Peyer's patch (tissue), 4 donors: ENCODE measurements around the gene UBAC2. TPM values are rescaled to one million over a fixed set of nuclear protein-coding genes. Genes with fewer than 3 reads are reported as not detected.

Experiments used
- DNase-seq, 3 donors: peaks; one replicate each; pipeline ENCODE4 v3.0.0-alpha.2; 2017 to 2019
- H3K27ac ChIP-seq, 4 donors: fragments of 200-600 bp; sonication (generic); one replicate each; pipeline ENCODE4 v1.5.1; 2016 to 2019
- H3K27me3 ChIP-seq, 2 donors: fragments of 200-600 bp; sonication (generic); one replicate each; pipeline ENCODE4 v1.5.1; 2019
- H3K36me3 ChIP-seq, 3 donors: fragments of 200-600 bp; sonication (generic); one replicate each; pipeline ENCODE4 v1.5.1; 2016 to 2019
- H3K4me1 ChIP-seq, 4 donors: fragments of 200-600 bp; sonication (generic); one replicate each; pipeline ENCODE4 v1.5.1; 2016 to 2019
- H3K4me3 ChIP-seq, 4 donors: fragments of 200-600 bp; sonication (generic); 1 replicate in 3 of 4; 2 replicates in 1 of 4; pipeline ENCODE4 v1.5.1; 2016 to 2019; ENCODE audit warnings: mild to moderate bottlenecking in 1 of 4
- H3K9me3 ChIP-seq, 4 donors: fragments of 200-600 bp; sonication (generic); one replicate each; pipeline ENCODE4 v1.5.1; 2016 to 2019; ENCODE audit warnings: mild to moderate bottlenecking in 1 of 4
- POLR2A ChIP-seq, 2 donors: fragments of 450-650 bp; IDR thresholded peaks; one replicate each; pipeline ENCODE4 v1.5.1; 2017; ENCODE audit warnings: antibody characterized with exemption in 2 of 2, mild to moderate bottlenecking in 2 of 2, moderate library complexity in 2 of 2
- total RNA-seq, 4 donors: library from RNA; depleted of rRNA; stranded (reverse); fragments of >200 nt; gene quantifications; one replicate each; pipeline ENCODE4 v1.1.0, GENCODE V29; 2016
- TF ChIP-seq, protein P1 (sequence below), 6 experiments: fragments of 450-650 bp in 4 of 6; fragments of 200-600 bp in 2 of 6; sonication (generic) in 1 of 6; IDR thresholded peaks; one replicate each; pipeline ENCODE4 v1.5.1; 2017 to 2019; ENCODE audit warnings: antibody characterized with exemption in 6 of 6, mild to moderate bottlenecking in 3 of 6, moderate library complexity in 1 of 6

Gene UBAC2
- total RNA-seq, 4 donors from 2014 or later = 38.8 to 67.8 (median 63.4) TPM

DNA sequence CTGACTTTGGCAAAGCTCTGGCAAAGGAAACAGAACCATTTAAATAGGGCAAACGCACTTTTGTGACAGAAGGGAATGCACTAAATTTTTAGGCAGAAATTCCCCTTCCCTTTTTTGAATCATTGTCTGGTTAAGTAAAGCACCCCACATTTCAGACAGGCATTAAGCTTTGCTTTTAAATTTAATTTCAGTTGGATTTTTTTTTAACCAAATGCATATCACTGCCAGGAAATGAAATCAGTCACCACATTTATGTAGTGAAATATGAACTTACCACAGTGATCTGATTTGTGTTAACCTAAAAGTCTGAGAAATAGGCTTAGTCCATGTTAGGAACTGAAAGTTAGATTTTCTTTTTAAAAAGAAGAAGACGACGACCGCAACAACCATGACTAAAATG, 95.7 kb downstream of the UBAC2 start:
- H3K27me3 ChIP-seq = no peaks in the 10 kb centered on the region
- H3K4me1 ChIP-seq = peaks cover 0 to 30% (median 11%) of the 10 kb centered on the region in 4 donors
- DNase-seq = no peak
- H3K9me3 ChIP-seq = no peaks in the 10 kb centered on the region
- no peaks in the 10 kb centered on the region for H3K36me3 ChIP-seq
- peak overlapping the region in 1 of 4 donors; percentile 85 for H3K27ac ChIP-seq
- H3K4me3 ChIP-seq = no peak overlapping the region
- TF ChIP-seq, protein P1, sequence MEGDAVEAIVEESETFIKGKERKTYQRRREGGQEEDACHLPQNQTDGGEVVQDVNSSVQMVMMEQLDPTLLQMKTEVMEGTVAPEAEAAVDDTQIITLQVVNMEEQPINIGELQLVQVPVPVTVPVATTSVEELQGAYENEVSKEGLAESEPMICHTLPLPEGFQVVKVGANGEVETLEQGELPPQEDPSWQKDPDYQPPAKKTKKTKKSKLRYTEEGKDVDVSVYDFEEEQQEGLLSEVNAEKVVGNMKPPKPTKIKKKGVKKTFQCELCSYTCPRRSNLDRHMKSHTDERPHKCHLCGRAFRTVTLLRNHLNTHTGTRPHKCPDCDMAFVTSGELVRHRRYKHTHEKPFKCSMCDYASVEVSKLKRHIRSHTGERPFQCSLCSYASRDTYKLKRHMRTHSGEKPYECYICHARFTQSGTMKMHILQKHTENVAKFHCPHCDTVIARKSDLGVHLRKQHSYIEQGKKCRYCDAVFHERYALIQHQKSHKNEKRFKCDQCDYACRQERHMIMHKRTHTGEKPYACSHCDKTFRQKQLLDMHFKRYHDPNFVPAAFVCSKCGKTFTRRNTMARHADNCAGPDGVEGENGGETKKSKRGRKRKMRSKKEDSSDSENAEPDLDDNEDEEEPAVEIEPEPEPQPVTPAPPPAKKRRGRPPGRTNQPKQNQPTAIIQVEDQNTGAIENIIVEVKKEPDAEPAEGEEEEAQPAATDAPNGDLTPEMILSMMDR (IDR thresholded peaks at IDR 0.05) = no peak
- no peak for TF ChIP-seq POLR2A (IDR thresholded peaks at IDR 0.05)

DNA sequence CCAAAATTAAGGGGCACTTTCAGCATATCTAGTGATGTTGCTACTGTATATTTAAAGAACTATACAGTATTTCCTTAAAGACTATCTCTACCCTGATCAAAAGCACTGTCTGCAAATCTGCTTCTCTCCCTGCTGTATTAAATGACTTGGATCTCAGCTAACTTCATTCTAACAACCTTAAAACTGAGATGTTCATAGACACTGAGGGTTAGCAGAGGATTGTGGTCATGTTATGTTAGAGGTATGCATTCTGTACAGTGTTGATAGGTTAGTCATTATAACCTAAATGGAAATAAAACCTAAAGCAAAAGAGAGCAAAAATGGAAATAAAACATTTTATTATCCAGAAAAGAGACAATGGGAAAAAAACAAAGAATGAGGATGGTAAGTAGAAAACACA, 96.7 kb downstream of the UBAC2 start:
- H3K4me3 ChIP-seq = no peak overlapping the region
- no peak for DNase-seq
- peaks cover 0 to 30% (median 11%) of the 10 kb centered on the region in 4 donors for H3K4me1 ChIP-seq
- no peak for TF ChIP-seq POLR2A (IDR thresholded peaks at IDR 0.05)
- TF ChIP-seq, protein P1 (IDR thresholded peaks at IDR 0.05) = no peak
- no peaks in the 10 kb centered on the region for H3K9me3 ChIP-seq
- H3K36me3 ChIP-seq = no peaks in the 10 kb centered on the region
- H3K27ac ChIP-seq = peak overlapping the region in 1 of 4 donors; percentile 85
- no peaks in the 10 kb centered on the region for H3K27me3 ChIP-seq

DNA sequence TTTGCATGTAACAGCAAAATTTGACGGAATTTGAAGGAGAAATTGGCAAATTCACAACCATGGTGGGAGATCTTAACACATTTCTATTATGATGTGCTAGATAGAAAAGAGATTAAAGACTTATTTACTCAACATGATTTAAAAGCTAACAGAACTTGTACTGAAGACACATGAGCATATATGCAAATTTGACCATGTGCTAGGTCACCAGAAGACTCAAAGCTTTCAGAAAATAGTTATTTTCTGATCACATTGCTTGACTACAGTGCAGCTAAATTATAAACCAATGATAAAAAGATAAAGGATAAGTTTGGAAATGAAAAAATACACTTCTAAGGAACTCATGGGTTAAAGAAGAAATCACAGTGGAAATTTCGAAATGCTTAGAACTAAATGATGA, 97.4 kb downstream of the UBAC2 start:
- Histone ChIP-seq H3K36me3 (no peaks in the 10 kb centered on the region), H3K27ac (peak overlapping the region in 2 of 4 donors; percentile 13 to 85), H3K4me3 (no peak overlapping the region), H3K27me3 (no peaks in the 10 kb centered on the region), H3K4me1 (peaks cover 0 to 30% (median 11%) of the 10 kb centered on the region in 4 donors), H3K9me3 (no peaks in the 10 kb centered on the region)
- no peak for TF ChIP-seq POLR2A (IDR thresholded peaks at IDR 0.05)
- TF ChIP-seq, protein P1 (IDR thresholded peaks at IDR 0.05) = no peak
- DNase-seq = no peak

DNA sequence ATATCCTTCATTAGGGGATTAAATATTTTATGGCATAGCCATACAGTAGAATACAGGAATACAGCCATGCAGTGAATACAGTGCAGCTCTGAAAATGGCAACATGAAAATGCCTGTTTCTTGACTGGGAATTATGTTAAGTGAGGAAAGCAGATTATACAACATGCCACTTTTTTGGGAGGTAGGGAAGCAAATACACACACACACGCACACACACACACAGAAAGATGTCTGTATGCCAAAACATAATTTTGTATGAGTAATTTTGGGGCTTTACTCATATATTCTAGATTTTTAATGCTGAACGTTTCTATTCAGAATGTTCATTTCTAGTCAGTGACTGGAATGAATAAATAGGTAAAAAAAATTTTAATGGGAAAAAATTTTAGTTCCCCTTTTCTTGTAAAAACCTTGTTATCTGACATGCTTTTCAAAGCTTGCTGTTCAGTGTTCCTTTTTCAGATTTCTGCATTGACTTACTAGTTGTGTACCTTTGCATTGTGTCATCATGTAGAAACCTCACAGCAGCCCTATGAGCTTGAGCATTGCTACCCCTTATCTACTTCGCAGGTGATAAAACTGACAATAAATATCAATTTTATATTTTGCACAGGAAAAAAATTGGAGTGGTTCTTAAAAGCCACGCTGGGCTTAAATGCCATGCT, 98.7 kb downstream of the UBAC2 start:
- DNase-seq = no peak
- H3K36me3 ChIP-seq = no peaks in the 10 kb centered on the region
- no peaks in the 10 kb centered on the region for H3K9me3 ChIP-seq
- no peaks in the 10 kb centered on the region for H3K27me3 ChIP-seq
- H3K27ac ChIP-seq = peak overlapping the region in 1 of 4 donors; percentile 85
- H3K4me3 ChIP-seq = no peak overlapping the region
- no peak for TF ChIP-seq POLR2A (IDR thresholded peaks at IDR 0.05)
- peaks cover 0 to 19% (median 10%) of the 10 kb centered on the region in 4 donors for H3K4me1 ChIP-seq

DNA sequence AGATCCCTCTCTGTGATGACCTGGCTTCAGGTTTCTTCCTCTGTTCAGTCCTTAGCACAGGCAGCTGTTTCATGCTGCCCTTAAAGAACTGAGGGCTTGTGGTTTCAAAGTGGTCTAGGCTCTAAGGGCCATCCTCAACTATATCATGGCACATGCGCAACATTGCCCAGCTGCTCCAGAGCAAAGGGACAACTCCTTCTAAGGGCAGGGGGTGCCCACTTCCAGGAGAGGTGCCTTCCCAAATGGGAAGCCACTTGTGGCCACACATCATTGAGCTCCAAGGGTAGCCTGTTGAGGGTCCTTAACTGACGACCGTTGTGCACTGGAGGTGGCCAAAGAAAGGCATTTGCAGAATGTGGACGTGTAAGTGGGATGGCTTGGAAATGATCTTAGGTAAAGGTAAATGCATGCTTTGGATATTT, 99.3 kb downstream of the UBAC2 start:
- no peak for DNase-seq
- no peaks in the 10 kb centered on the region for H3K27me3 ChIP-seq
- H3K36me3 ChIP-seq = no peaks in the 10 kb centered on the region
- H3K4me1 ChIP-seq = peaks cover 0 to 15% (median 7%) of the 10 kb centered on the region in 4 donors
- no peak overlapping the region for H3K4me3 ChIP-seq
- no peaks in the 10 kb centered on the region for H3K9me3 ChIP-seq
- no peak for TF ChIP-seq POLR2A (IDR thresholded peaks at IDR 0.05)
- TF ChIP-seq, protein P1 (IDR thresholded peaks at IDR 0.05) = no peak
- peak overlapping the region in 1 of 4 donors; percentile 85 for H3K27ac ChIP-seq

DNA sequence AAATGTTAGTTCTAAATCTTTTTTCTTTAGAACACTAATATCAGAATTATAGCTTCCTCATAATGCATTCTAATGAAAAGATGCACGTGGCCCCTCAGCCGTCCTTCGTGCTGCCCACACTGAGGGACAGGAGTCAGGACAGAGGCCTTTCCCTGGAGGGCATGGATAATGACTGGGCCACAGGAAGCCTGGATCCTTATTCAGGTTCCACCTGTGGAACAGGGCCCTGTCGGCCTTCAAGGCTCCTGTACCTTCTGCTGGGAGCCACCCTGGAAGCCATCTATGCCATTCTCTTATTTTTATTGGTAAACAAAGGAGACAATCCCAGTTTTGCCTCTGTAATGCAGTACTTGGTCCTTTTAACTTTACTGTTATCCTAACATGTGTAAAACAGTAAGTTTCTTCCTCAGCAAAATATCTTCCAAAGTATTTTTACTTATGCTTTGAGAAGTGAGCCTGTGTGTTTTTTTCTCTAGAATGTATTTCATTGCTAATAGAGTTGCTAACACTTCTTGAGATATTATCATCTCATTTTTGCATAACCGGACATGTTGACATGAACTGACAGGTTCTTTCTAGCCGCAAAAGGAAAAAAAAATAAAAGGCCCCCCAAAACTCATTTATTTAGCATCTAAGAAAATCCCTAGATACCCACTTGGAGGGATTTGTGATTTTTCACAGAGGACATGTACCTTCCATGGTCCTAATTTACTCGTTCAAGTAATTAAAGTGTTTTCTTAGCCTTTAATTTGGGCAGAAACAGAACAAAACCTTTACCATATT, 100.6 kb downstream of the UBAC2 start:
- no peaks in the 10 kb centered on the region for H3K27me3 ChIP-seq
- H3K9me3 ChIP-seq = no peaks in the 10 kb centered on the region
- no peak for DNase-seq
- peaks cover 0 to 15% (median 2%) of the 10 kb centered on the region in 4 donors for H3K4me1 ChIP-seq
- peak overlapping the region in 2 of 4 donors; percentile 1 to 5 for H3K4me3 ChIP-seq
- H3K36me3 ChIP-seq = no peaks in the 10 kb centered on the region
- no peak for TF ChIP-seq POLR2A (IDR thresholded peaks at IDR 0.05)
- peak overlapping the region; percentile 10 to 85 (median 64) for H3K27ac ChIP-seq
